ENCODE measurements around the gene MUC5B.

DNA sequence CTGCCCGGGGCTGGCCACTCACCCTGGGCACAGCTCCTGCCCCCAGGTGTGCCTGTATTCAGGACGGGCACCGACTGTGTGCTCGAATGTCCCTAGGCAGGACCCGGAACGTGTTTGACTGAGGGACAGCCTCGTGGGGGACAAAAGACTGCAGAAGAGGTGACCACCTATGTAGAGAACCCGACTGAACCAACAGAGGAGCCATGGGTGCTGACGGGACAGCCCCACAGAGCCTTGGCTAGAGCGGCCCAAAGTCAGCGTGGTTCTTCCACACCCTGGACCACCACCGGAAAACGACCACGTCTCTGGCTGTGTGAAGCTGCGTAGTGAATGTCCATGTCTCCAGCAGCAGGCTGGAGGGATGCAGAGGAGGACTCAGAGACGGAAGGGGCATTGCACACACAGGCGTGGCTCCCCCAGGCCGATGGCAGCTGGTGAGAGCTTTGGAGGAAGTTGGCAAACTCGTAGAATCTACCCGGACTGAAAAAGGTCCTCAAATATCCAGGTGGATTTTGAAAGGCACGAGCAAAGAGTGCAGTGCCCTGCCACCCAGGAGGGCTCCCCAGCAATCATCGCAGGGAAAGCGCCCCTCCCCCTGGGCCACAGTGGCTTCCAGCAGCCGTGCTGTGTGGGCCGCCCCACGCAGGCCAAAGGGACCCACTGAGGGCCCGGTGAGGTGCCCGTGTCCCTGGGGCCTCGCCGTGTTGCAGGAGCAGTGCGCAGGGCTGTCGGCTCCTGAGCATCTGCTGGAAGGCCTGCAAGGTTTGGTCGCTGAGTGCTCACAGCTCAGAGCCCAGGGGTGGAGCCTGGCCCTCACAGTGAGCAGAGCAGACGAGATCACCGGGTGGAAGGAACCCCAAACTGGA is 17.5 kb upstream of the MUC5B start:
- TF ChIP-seq, protein P1, sequence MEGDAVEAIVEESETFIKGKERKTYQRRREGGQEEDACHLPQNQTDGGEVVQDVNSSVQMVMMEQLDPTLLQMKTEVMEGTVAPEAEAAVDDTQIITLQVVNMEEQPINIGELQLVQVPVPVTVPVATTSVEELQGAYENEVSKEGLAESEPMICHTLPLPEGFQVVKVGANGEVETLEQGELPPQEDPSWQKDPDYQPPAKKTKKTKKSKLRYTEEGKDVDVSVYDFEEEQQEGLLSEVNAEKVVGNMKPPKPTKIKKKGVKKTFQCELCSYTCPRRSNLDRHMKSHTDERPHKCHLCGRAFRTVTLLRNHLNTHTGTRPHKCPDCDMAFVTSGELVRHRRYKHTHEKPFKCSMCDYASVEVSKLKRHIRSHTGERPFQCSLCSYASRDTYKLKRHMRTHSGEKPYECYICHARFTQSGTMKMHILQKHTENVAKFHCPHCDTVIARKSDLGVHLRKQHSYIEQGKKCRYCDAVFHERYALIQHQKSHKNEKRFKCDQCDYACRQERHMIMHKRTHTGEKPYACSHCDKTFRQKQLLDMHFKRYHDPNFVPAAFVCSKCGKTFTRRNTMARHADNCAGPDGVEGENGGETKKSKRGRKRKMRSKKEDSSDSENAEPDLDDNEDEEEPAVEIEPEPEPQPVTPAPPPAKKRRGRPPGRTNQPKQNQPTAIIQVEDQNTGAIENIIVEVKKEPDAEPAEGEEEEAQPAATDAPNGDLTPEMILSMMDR (IDR thresholded peaks at IDR 0.05), result no peak
- TF ChIP-seq POLR2A (IDR thresholded peaks at IDR 0.05) (no peak), EP300 (IDR thresholded peaks at IDR 0.05) (no peak)

Measured in ovary (tissue), 3 donors.